GM23338 (cell line): ENCODE data around the gene SUSD1. TPM values are rescaled to one million over a fixed set of nuclear protein-coding genes. Genes with fewer than 3 reads are reported as not detected.

Experiments
- ATAC-seq: fragments of 200-7000 bp; cut with Tn5 transposase; 3 replicates; pipeline ENCODE4 v1.9.1; 2020
- DNase-seq: peaks from one replicate; pipeline ENCODE4 v3.0.0-alpha.2; 2015; ENCODE audit warnings: low spot score
- H2AFZ ChIP-seq: fragments of 200-600 bp; sonication (generic); 2 replicates; pipeline ENCODE4 v1.8.0; 2016; ENCODE audit warnings: antibody characterized with exemption, mild to moderate bottlenecking, moderate library complexity
- H3F3A ChIP-seq: fragments of 200-600 bp; sonication (generic); replicated peaks from 2 replicates; pipeline ENCODE4 v1.8.0; 2017; ENCODE audit warnings: antibody characterized with exemption, mixed run types, low read depth
- H3K27ac ChIP-seq: fragments of 200-600 bp; sonication (generic); 2 replicates; pipeline ENCODE4 v1.6.1; 2016; ENCODE audit warnings: low read depth
- H3K27me3 ChIP-seq: fragments of 200-600 bp; sonication (generic); 2 replicates; pipeline ENCODE4 v1.8.0; 2016; ENCODE audit warnings: mild to moderate bottlenecking, mixed run types, moderate library complexity; ENCODE audit not compliant: insufficient read depth
- H3K36me3 ChIP-seq: fragments of 200-600 bp; sonication (generic); 2 replicates; pipeline ENCODE4 v1.8.0; 2016; ENCODE audit warnings: mild to moderate bottlenecking; ENCODE audit not compliant: insufficient read depth
- H3K4me1 ChIP-seq: fragments of 200-600 bp; sonication (generic); 2 replicates; pipeline ENCODE4 v1.8.0; 2016; ENCODE audit warnings: mild to moderate bottlenecking, moderate library complexity; ENCODE audit not compliant: insufficient read depth
- H3K4me2 ChIP-seq: fragments of 200-600 bp; sonication (generic); 2 replicates; pipeline ENCODE4 v1.7.1; 2017; ENCODE audit warnings: mixed run types
- H3K4me3 ChIP-seq: fragments of 200-600 bp; sonication (generic); 2 replicates; pipeline ENCODE4 v1.6.1; 2016; ENCODE audit warnings: mixed run types
- H3K79me2 ChIP-seq: fragments of 200-600 bp; sonication (generic); replicated peaks from 2 replicates; pipeline ENCODE4 v1.8.0; 2017; ENCODE audit warnings: mild to moderate bottlenecking; ENCODE audit not compliant: insufficient read depth
- H3K9me2 ChIP-seq: fragments of 200-600 bp; sonication (generic); 2 replicates; pipeline ENCODE4 v1.8.0; 2017; ENCODE audit not compliant: insufficient read depth
- H4K20me1 ChIP-seq: fragments of 200-600 bp; sonication (generic); replicated peaks from 2 replicates; pipeline ENCODE4 v1.8.0; 2017; ENCODE audit warnings: mild to moderate bottlenecking; ENCODE audit not compliant: insufficient read depth
- H3K27ac Mint-ChIP-seq: 2 replicates; pipeline ENCODE4 v1.8.0; 2020; ENCODE audit warnings: inconsistent platforms, mild to moderate bottlenecking, moderate library complexity, mixed read lengths
- H3K27me3 Mint-ChIP-seq: 3 replicates; pipeline ENCODE4 v1.8.0; 2022; ENCODE audit warnings: low read depth, mild to moderate bottlenecking, moderate library complexity, mixed read lengths, inconsistent platforms; ENCODE audit not compliant: insufficient read depth, poor library complexity
- H3K36me3 Mint-ChIP-seq: 3 replicates; pipeline ENCODE4 v1.8.0; 2021; ENCODE audit warnings: low read depth, mild to moderate bottlenecking, inconsistent platforms, moderate library complexity, mixed read lengths
- H3K4me1 Mint-ChIP-seq: 3 replicates; pipeline ENCODE4 v1.8.0; 2020; ENCODE audit warnings: mild to moderate bottlenecking, inconsistent platforms, mixed read lengths
- H3K4me3 Mint-ChIP-seq: 3 replicates; pipeline ENCODE4 v1.8.0; 2021; ENCODE audit warnings: moderate library complexity, mild to moderate bottlenecking, inconsistent platforms, mixed read lengths
- H3K9me3 Mint-ChIP-seq: 3 replicates; pipeline ENCODE4 v1.8.0; 2020; ENCODE audit warnings: moderate library complexity, mild to moderate bottlenecking, inconsistent platforms, mixed read lengths
- CREB1 ChIP-seq: fragments of 250-450 bp; sonication (Bioruptor Pico); IDR thresholded peaks from 2 replicates; pipeline ENCODE4 v1.5.0; 2020; ENCODE audit warnings: low read depth, mild to moderate bottlenecking, moderate library complexity
- CTCF ChIP-seq, 2 experiments: fragments of 200-600 bp in 1 of 2; sonication (generic) in 1 of 2; conservative IDR thresholded peaks; 2 replicates each; pipeline versions ENCODE4 v1.5.1 to v1.6.1; 2016 to 2017; ENCODE audit warnings: antibody characterized with exemption in 2 of 2, low read depth in 2 of 2, mild to moderate bottlenecking in 2 of 2, moderate library complexity in 1 of 2
- EZH2 ChIP-seq: fragments of 200-600 bp; sonication (generic); IDR thresholded peaks from one replicate; pipeline ENCODE4 v1.8.0; 2017; ENCODE audit warnings: antibody characterized with exemption, mild to moderate bottlenecking, low read depth; ENCODE audit not compliant: unreplicated experiment
- EZH2phosphoT487 ChIP-seq: fragments of 200-600 bp; sonication (generic); IDR thresholded peaks from one replicate; pipeline ENCODE4 v1.8.1; 2018; ENCODE audit warnings: antibody characterized with exemption; ENCODE audit not compliant: unreplicated experiment
- JUNB ChIP-seq: IDR thresholded peaks from one replicate; pipeline ENCODE4 v1.6.1; 2016; ENCODE audit warnings: antibody characterized with exemption; ENCODE audit not compliant: unreplicated experiment
- NANOG ChIP-seq: IDR thresholded peaks from 2 replicates; pipeline ENCODE4 v1.6.1; 2016; ENCODE audit warnings: antibody characterized with exemption, borderline replicate concordance
- POLR2AphosphoS5 ChIP-seq: IDR thresholded peaks from 2 replicates; pipeline ENCODE4 v1.6.1; 2016; ENCODE audit warnings: antibody characterized with exemption, low read depth
- STAT1 ChIP-seq: IDR thresholded peaks from one replicate; pipeline ENCODE4 v1.6.1; 2016; ENCODE audit warnings: antibody characterized with exemption; ENCODE audit not compliant: unreplicated experiment
- ZNF114 ChIP-seq: fragments of 250-450 bp; sonication (Bioruptor Pico); IDR thresholded peaks from 2 replicates; pipeline ENCODE4 v1.5.0; 2020; ENCODE audit warnings: mild to moderate bottlenecking, moderate library complexity
- ZNF331 ChIP-seq: fragments of 250-450 bp; sonication (Bioruptor Pico); IDR thresholded peaks from 2 replicates; pipeline ENCODE4 v1.5.0; 2020; ENCODE audit warnings: low read depth, mild to moderate bottlenecking, moderate library complexity
- polyA plus RNA-seq: library from polyadenylated mRNA; unstranded; fragments of >200 nt; fragmentation: Nextera tagmentation; extraction: Ambion mirVana; gene quantifications from 2 replicates; pipeline ENCODE4 v1.2.1, GENCODE V29; 2016
- total RNA-seq: library from RNA; depleted of rRNA; stranded (reverse); fragments of >200 nt; shearing (Covaris generic); gene quantifications from 2 replicates; pipeline ENCODE4 v1.2.3, GENCODE V29; 2014
- TF ChIP-seq, protein P1 (sequence below): IDR thresholded peaks from 2 replicates; pipeline ENCODE4 v1.6.1; 2016; ENCODE audit warnings: antibody characterized with exemption
- TF ChIP-seq, protein P2 (sequence below): IDR thresholded peaks from one replicate; pipeline ENCODE4 v1.6.1; 2018; ENCODE audit warnings: antibody characterized with exemption; ENCODE audit not compliant: unreplicated experiment
- TF ChIP-seq, protein P3 (sequence below): fragments of 250-450 bp; sonication (Bioruptor Pico); IDR thresholded peaks from 2 replicates; pipeline ENCODE4 v1.5.0; 2020; ENCODE audit warnings: mild to moderate bottlenecking, moderate library complexity

SUSD1 gene
- total and polyA plus RNA-seq, 2 experiments from 2014 or later: 1.2 to 6.4 TPM

DNA sequence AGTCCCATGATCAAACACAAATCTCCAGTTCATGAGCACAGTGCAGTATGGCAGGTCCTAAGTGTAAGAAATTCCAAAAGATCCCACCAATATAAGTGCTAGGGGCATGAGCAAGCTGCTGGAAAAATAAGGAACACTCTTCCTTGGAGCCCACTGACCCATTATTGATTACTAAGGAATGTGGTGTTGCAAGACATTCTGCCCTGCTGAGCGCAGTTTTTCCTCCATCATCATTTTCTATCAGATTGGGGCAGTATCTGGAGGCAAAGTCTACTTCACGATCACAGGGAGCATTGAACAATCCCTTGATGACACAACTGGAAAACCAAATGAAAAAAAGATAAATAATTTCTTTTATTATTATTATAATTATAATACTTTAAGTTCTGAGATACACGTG, 149.2 kb downstream of the SUSD1 start (continued):
- TF ChIP-seq STAT1 (no peak), POLR2AphosphoS5 (no peak), ZNF331 (CRISPR knock-in tag) (no peak)

- Histone ChIP-seq H3K4me3 (no peak overlapping the region), H3F3A (no peaks in the 10 kb centered on the region), H3K4me2 (no peak overlapping the region), H3K4me1 (no peaks in the 10 kb centered on the region), H3K9me2 (no peaks in the 10 kb centered on the region), H2AFZ (no peak overlapping the region; the same call in 1 of the 2 replicates), H3K27ac (no peak overlapping the region), H3K79me2 (no peaks in the 10 kb centered on the region), H4K20me1 (no peaks in the 10 kb centered on the region), H3K36me3 (no peaks in the 10 kb centered on the region), H3K27me3 (no peaks in the 10 kb centered on the region)
- no peaks in the 10 kb centered on the region for H3K9me3 Mint-ChIP-seq
- H3K4me3 Mint-ChIP-seq: no peak overlapping the region
- DNase-seq (no peak), ATAC-seq (no peak)
- TF ChIP-seq ZNF114 (CRISPR knock-in tag): no peak
- TF ChIP-seq STAT1: no peak
- no peak for TF ChIP-seq ZNF331 (CRISPR knock-in tag)
- no peak for TF ChIP-seq EZH2phosphoT487
- TF ChIP-seq CREB1 (CRISPR knock-in tag): no peak
- TF ChIP-seq, protein P1, sequence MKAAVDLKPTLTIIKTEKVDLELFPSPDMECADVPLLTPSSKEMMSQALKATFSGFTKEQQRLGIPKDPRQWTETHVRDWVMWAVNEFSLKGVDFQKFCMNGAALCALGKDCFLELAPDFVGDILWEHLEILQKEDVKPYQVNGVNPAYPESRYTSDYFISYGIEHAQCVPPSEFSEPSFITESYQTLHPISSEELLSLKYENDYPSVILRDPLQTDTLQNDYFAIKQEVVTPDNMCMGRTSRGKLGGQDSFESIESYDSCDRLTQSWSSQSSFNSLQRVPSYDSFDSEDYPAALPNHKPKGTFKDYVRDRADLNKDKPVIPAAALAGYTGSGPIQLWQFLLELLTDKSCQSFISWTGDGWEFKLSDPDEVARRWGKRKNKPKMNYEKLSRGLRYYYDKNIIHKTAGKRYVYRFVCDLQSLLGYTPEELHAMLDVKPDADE: no peak
- no peak for TF ChIP-seq POLR2AphosphoS5
- no peak for TF ChIP-seq CTCF (conservative IDR thresholded peaks at IDR 0.05; ENCODE audit: low read depth in 2 of 2)
- no peak for TF ChIP-seq NANOG
- TF ChIP-seq, protein P2, sequence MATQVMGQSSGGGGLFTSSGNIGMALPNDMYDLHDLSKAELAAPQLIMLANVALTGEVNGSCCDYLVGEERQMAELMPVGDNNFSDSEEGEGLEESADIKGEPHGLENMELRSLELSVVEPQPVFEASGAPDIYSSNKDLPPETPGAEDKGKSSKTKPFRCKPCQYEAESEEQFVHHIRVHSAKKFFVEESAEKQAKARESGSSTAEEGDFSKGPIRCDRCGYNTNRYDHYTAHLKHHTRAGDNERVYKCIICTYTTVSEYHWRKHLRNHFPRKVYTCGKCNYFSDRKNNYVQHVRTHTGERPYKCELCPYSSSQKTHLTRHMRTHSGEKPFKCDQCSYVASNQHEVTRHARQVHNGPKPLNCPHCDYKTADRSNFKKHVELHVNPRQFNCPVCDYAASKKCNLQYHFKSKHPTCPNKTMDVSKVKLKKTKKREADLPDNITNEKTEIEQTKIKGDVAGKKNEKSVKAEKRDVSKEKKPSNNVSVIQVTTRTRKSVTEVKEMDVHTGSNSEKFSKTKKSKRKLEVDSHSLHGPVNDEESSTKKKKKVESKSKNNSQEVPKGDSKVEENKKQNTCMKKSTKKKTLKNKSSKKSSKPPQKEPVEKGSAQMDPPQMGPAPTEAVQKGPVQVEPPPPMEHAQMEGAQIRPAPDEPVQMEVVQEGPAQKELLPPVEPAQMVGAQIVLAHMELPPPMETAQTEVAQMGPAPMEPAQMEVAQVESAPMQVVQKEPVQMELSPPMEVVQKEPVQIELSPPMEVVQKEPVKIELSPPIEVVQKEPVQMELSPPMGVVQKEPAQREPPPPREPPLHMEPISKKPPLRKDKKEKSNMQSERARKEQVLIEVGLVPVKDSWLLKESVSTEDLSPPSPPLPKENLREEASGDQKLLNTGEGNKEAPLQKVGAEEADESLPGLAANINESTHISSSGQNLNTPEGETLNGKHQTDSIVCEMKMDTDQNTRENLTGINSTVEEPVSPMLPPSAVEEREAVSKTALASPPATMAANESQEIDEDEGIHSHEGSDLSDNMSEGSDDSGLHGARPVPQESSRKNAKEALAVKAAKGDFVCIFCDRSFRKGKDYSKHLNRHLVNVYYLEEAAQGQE: no peak
- TF ChIP-seq, protein P3, sequence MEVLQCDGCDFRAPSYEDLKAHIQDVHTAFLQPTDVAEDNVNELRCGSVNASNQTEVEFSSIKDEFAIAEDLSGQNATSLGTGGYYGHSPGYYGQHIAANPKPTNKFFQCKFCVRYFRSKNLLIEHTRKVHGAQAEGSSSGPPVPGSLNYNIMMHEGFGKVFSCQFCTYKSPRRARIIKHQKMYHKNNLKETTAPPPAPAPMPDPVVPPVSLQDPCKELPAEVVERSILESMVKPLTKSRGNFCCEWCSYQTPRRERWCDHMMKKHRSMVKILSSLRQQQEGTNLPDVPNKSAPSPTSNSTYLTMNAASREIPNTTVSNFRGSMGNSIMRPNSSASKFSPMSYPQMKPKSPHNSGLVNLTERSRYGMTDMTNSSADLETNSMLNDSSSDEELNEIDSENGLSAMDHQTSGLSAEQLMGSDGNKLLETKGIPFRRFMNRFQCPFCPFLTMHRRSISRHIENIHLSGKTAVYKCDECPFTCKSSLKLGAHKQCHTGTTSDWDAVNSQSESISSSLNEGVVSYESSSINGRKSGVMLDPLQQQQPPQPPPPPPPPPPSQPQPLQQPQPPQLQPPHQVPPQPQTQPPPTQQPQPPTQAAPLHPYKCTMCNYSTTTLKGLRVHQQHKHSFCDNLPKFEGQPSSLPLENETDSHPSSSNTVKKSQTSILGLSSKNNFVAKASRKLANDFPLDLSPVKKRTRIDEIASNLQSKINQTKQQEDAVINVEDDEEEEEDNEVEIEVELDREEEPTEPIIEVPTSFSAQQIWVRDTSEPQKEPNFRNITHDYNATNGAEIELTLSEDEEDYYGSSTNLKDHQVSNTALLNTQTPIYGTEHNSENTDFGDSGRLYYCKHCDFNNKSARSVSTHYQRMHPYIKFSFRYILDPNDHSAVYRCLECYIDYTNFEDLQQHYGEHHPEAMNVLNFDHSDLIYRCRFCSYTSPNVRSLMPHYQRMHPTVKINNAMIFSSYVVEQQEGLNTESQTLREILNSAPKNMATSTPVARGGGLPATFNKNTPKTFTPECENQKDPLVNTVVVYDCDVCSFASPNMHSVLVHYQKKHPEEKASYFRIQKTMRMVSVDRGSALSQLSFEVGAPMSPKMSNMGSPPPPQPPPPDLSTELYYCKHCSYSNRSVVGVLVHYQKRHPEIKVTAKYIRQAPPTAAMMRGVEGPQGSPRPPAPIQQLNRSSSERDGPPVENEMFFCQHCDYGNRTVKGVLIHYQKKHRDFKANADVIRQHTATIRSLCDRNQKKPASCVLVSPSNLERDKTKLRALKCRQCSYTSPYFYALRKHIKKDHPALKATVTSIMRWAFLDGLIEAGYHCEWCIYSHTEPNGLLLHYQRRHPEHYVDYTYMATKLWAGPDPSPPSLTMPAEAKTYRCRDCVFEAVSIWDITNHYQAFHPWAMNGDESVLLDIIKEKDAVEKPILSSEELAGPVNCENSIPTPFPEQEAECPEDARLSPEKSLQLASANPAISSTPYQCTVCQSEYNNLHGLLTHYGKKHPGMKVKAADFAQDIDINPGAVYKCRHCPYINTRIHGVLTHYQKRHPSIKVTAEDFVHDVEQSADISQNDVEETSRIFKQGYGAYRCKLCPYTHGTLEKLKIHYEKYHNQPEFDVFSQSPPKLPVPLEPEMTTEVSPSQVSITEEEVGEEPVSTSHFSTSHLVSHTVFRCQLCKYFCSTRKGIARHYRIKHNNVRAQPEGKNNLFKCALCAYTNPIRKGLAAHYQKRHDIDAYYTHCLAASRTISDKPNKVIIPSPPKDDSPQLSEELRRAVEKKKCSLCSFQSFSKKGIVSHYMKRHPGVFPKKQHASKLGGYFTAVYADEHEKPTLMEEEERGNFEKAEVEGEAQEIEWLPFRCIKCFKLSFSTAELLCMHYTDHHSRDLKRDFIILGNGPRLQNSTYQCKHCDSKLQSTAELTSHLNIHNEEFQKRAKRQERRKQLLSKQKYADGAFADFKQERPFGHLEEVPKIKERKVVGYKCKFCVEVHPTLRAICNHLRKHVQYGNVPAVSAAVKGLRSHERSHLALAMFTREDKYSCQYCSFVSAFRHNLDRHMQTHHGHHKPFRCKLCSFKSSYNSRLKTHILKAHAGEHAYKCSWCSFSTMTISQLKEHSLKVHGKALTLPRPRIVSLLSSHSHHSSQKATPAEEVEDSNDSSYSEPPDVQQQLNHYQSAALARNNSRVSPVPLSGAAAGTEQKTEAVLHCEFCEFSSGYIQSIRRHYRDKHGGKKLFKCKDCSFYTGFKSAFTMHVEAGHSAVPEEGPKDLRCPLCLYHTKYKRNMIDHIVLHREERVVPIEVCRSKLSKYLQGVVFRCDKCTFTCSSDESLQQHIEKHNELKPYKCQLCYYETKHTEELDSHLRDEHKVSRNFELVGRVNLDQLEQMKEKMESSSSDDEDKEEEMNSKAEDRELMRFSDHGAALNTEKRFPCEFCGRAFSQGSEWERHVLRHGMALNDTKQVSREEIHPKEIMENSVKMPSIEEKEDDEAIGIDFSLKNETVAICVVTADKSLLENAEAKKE (CRISPR knock-in tag): no peak
- no peak for TF ChIP-seq EZH2
- no peak for TF ChIP-seq JUNB
- peaks cover 4% of the 10 kb centered on the region for H3K27me3 Mint-ChIP-seq
- no peaks in the 10 kb centered on the region for H3K4me1 Mint-ChIP-seq
- no peaks in the 10 kb centered on the region for H3K36me3 Mint-ChIP-seq
- H3K27ac Mint-ChIP-seq: no peak overlapping the region
Observed at GRCh38 chr9:112021742-112022141, 153.4 kb downstream of the SUSD1 start.
